ENCODE measurements around the gene KIF21A.

KIF21A gene

GRCh38 chr12:39287409-39287808 is 155.5 kb downstream of the KIF21A start:
- no peaks in the 10 kb centered on the region for H3K27me3 ChIP-seq (replicated peaks in 2 of 5; ENCODE audit: control insufficient read depth in 4 of 5, insufficient read depth in 5 of 5, low read length in 4 of 5)
- POLR2A ChIA-PET, result interaction anchor here (0.5 kb wide), 1 partner anchor 766 kb away, joined by 3 read pairs; no protein-coding TSS in a partner anchor
- no peak overlapping the region for H3K27ac ChIP-seq (ENCODE audit: insufficient read depth in 1 of 2, low read depth in 1 of 2, low read length in 2 of 2, poor library complexity in 1 of 2, severe bottlenecking in 2 of 2)
- WGBS (ENCODE audit: insufficient coverage), result 94% methylated on average over 3 of the region's 4 CpGs
- no peaks in the 10 kb centered on the region for H3K9me3 ChIP-seq (ENCODE audit: control extremely low read depth in 1 of 5, control insufficient read depth in 4 of 5, insufficient read depth in 2 of 5, low read depth in 1 of 5, low read length in 4 of 5)
- no peaks in the 10 kb centered on the region for H3K36me3 ChIP-seq (ENCODE audit: control insufficient read depth in 4 of 4, insufficient read depth in 4 of 4, low read length in 3 of 4)
- DNase-seq, result no peak
- no peak overlapping the region for H3K4me3 ChIP-seq (ENCODE audit: control insufficient read depth in 1 of 7, extremely low read depth in 1 of 7, insufficient read depth in 4 of 7, low read depth in 2 of 7, low read length in 6 of 7)
- H3K4me1 ChIP-seq (ENCODE audit: control extremely low read depth in 1 of 4, control insufficient read depth in 4 of 4, insufficient read depth in 4 of 4, low read length in 3 of 4), result peaks cover 0 to 2% (median 0%) of the 10 kb centered on the region in 4 experiments
- CTCF ChIA-PET, result interaction anchor here (1.1 kb wide), 1 partner anchor 9 kb away, joined by 3 read pairs; no protein-coding TSS in a partner anchor

- no peaks in the 10 kb centered on the region for H3K9me3 ChIP-seq (ENCODE audit: control extremely low read depth in 1 of 5, control insufficient read depth in 4 of 5, insufficient read depth in 2 of 5, low read depth in 1 of 5, low read length in 4 of 5)
- no peaks in the 10 kb centered on the region for H3K4me1 ChIP-seq (ENCODE audit: control extremely low read depth in 1 of 4, control insufficient read depth in 4 of 4, insufficient read depth in 4 of 4, low read length in 3 of 4)
- H3K36me3 ChIP-seq (ENCODE audit: control insufficient read depth in 4 of 4, insufficient read depth in 4 of 4, low read length in 3 of 4), result no peaks in the 10 kb centered on the region
- no peak overlapping the region for H3K4me3 ChIP-seq (ENCODE audit: control insufficient read depth in 1 of 7, extremely low read depth in 1 of 7, insufficient read depth in 4 of 7, low read depth in 2 of 7, low read length in 6 of 7)
- no peaks in the 10 kb centered on the region for H3K27me3 ChIP-seq (replicated peaks in 2 of 5; ENCODE audit: control insufficient read depth in 4 of 5, insufficient read depth in 5 of 5, low read length in 4 of 5)
- DNase-seq, result no peak
- POLR2A ChIA-PET, result no interaction called here
- H3K27ac ChIP-seq (ENCODE audit: insufficient read depth in 1 of 2, low read depth in 1 of 2, low read length in 2 of 2, poor library complexity in 1 of 2, severe bottlenecking in 2 of 2), result no peak overlapping the region
- CTCF ChIA-PET, result interaction anchor here (0.9 kb wide), 1 partner anchor 8 kb away, joined by 3 read pairs; no protein-coding TSS in a partner anchor
Observed at GRCh38 chr12:39278426-39278825, 164.5 kb downstream of the KIF21A start.

GRCh38 chr12:39277416-39277815 is 165.5 kb downstream of the KIF21A start:
- ChIA-PET CTCF (interaction anchor here (1.7 kb wide), 1 partner anchor 20 kb away, joined by 3 read pairs; no protein-coding TSS in a partner anchor), POLR2A (no interaction called here)
- H3K27me3 ChIP-seq (replicated peaks in 2 of 5; ENCODE audit: control insufficient read depth in 4 of 5, insufficient read depth in 5 of 5, low read length in 4 of 5), result peaks cover 0 to 2% (median 0%) of the 10 kb centered on the region in 5 experiments
- H3K27ac ChIP-seq (ENCODE audit: insufficient read depth in 1 of 2, low read depth in 1 of 2, low read length in 2 of 2, poor library complexity in 1 of 2, severe bottlenecking in 2 of 2), result no peak overlapping the region
- peak in 2 of 3 donors; percentile 2 for DNase-seq
- no peaks in the 10 kb centered on the region for H3K9me3 ChIP-seq (ENCODE audit: control extremely low read depth in 1 of 5, control insufficient read depth in 4 of 5, insufficient read depth in 2 of 5, low read depth in 1 of 5, low read length in 4 of 5)
- no peak overlapping the region for H3K4me3 ChIP-seq (ENCODE audit: control insufficient read depth in 1 of 7, extremely low read depth in 1 of 7, insufficient read depth in 4 of 7, low read depth in 2 of 7, low read length in 6 of 7)
- WGBS (ENCODE audit: insufficient coverage), result no CpG with 5 or more reads among the region's 1 CpG
- H3K36me3 ChIP-seq (ENCODE audit: control insufficient read depth in 4 of 4, insufficient read depth in 4 of 4, low read length in 3 of 4), result no peaks in the 10 kb centered on the region
- H3K4me1 ChIP-seq (ENCODE audit: control extremely low read depth in 1 of 4, control insufficient read depth in 4 of 4, insufficient read depth in 4 of 4, low read length in 3 of 4), result no peaks in the 10 kb centered on the region

DNA sequence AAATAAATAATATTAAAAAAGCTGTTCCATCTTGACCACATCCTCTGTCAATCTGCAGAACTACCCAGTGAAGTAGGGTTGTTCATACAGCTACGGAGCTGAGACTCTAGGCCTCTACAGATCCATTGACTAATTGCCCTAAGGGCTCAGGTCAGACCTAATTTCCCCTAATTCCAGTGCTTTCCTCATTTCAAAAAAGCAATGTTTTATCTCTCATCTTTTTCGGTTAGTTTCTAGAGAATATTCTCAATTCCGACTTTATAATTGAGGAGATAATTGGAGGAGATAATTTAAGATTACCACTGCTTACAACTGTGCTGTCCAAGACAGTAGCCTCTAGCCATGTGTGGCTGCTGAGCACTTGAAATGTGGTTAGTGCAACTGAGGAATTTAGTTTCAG is 167.1 kb downstream of the KIF21A start:
- H3K27ac ChIP-seq (ENCODE audit: insufficient read depth in 1 of 2, low read depth in 1 of 2, low read length in 2 of 2, poor library complexity in 1 of 2, severe bottlenecking in 2 of 2), result no peak overlapping the region
- peaks cover 0 to 2% (median 0%) of the 10 kb centered on the region in 5 experiments for H3K27me3 ChIP-seq (replicated peaks in 2 of 5; ENCODE audit: control insufficient read depth in 4 of 5, insufficient read depth in 5 of 5, low read length in 4 of 5)
- no peak overlapping the region for H3K4me3 ChIP-seq (ENCODE audit: control insufficient read depth in 1 of 7, extremely low read depth in 1 of 7, insufficient read depth in 4 of 7, low read depth in 2 of 7, low read length in 6 of 7)
- 92% methylated on average over 2 of the region's 3 CpGs for WGBS (ENCODE audit: insufficient coverage)
- H3K9me3 ChIP-seq (ENCODE audit: control extremely low read depth in 1 of 5, control insufficient read depth in 4 of 5, insufficient read depth in 2 of 5, low read depth in 1 of 5, low read length in 4 of 5), result no peaks in the 10 kb centered on the region
- POLR2A ChIA-PET, result no interaction called here
- CTCF ChIA-PET, result interaction anchor here (1.7 kb wide), 1 partner anchor 22 kb away, joined by 3 read pairs; no protein-coding TSS in a partner anchor
- DNase-seq, result no peak
- H3K36me3 ChIP-seq (ENCODE audit: control insufficient read depth in 4 of 4, insufficient read depth in 4 of 4, low read length in 3 of 4), result no peaks in the 10 kb centered on the region
- H3K4me1 ChIP-seq (ENCODE audit: control extremely low read depth in 1 of 4, control insufficient read depth in 4 of 4, insufficient read depth in 4 of 4, low read length in 3 of 4), result no peaks in the 10 kb centered on the region

- Histone ChIP-seq H3K4me3 (ENCODE audit: control insufficient read depth in 1 of 7, extremely low read depth in 1 of 7, insufficient read depth in 4 of 7, low read depth in 2 of 7, low read length in 6 of 7) (no peak overlapping the region), H3K27ac (ENCODE audit: insufficient read depth in 1 of 2, low read depth in 1 of 2, low read length in 2 of 2, poor library complexity in 1 of 2, severe bottlenecking in 2 of 2) (no peak overlapping the region), H3K9me3 (ENCODE audit: control extremely low read depth in 1 of 5, control insufficient read depth in 4 of 5, insufficient read depth in 2 of 5, low read depth in 1 of 5, low read length in 4 of 5) (no peaks in the 10 kb centered on the region), H3K4me1 (ENCODE audit: control extremely low read depth in 1 of 4, control insufficient read depth in 4 of 4, insufficient read depth in 4 of 4, low read length in 3 of 4) (no peaks in the 10 kb centered on the region), H3K27me3 (replicated peaks in 2 of 5; ENCODE audit: control insufficient read depth in 4 of 5, insufficient read depth in 5 of 5, low read length in 4 of 5) (peaks cover 0 to 2% (median 0%) of the 10 kb centered on the region in 5 experiments), H3K36me3 (ENCODE audit: control insufficient read depth in 4 of 4, insufficient read depth in 4 of 4, low read length in 3 of 4) (no peaks in the 10 kb centered on the region)
- CTCF ChIA-PET, result interaction anchor here (0.7 to 2.0 kb wide), 6 partner anchors 26 to 947 kb away, joined by 3 to 7 read pairs (median 4); no protein-coding TSS in a partner anchor
- DNase-seq, result peak; percentile 29 to 51 (median 38)
- POLR2A ChIA-PET, result no interaction called here
- WGBS (ENCODE audit: insufficient coverage), result 40% methylated on average over 5 of the region's 8 CpGs
Observed at GRCh38 chr12:39272871-39273655, 169.9 kb downstream of the KIF21A start.

DNA sequence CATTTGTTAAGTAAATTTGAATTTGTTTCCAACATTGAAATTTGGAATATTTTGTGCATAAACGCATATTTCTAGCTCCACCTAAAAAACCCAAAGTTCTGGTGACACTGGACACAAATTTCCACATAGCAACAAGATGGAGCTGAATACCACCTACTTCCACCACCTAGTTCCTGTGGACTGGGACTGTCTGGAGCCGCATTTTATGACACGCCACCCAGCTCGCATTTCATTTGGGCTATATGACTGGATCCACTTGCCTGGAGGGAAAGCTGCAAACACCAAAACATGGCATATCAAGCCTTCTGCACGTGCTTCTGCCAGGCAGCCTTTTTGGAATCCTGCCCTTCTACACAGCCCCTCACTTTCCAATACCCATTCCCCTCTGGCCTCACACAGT is 173.4 kb downstream of the KIF21A start:
- no peak overlapping the region for H3K27ac ChIP-seq (ENCODE audit: insufficient read depth in 1 of 2, low read depth in 1 of 2, low read length in 2 of 2, poor library complexity in 1 of 2, severe bottlenecking in 2 of 2)
- H3K9me3 ChIP-seq (ENCODE audit: control extremely low read depth in 1 of 5, control insufficient read depth in 4 of 5, insufficient read depth in 2 of 5, low read depth in 1 of 5, low read length in 4 of 5), result no peaks in the 10 kb centered on the region
- WGBS (ENCODE audit: insufficient coverage), result 100% methylated on average over 5 of the region's 5 CpGs
- peaks cover 0 to 2% (median 0%) of the 10 kb centered on the region in 5 experiments for H3K27me3 ChIP-seq (replicated peaks in 2 of 5; ENCODE audit: control insufficient read depth in 4 of 5, insufficient read depth in 5 of 5, low read length in 4 of 5)
- ChIA-PET POLR2A (no interaction called here), CTCF (interaction anchor here (1.2 to 1.5 kb wide), 2 partner anchors 21 to 942 kb away, joined by 3 read pairs; no protein-coding TSS in a partner anchor)
- H3K36me3 ChIP-seq (ENCODE audit: control insufficient read depth in 4 of 4, insufficient read depth in 4 of 4, low read length in 3 of 4), result no peaks in the 10 kb centered on the region
- DNase-seq, result no peak
- H3K4me1 ChIP-seq (ENCODE audit: control extremely low read depth in 1 of 4, control insufficient read depth in 4 of 4, insufficient read depth in 4 of 4, low read length in 3 of 4), result no peaks in the 10 kb centered on the region
- H3K4me3 ChIP-seq (ENCODE audit: control insufficient read depth in 1 of 7, extremely low read depth in 1 of 7, insufficient read depth in 4 of 7, low read depth in 2 of 7, low read length in 6 of 7), result no peak overlapping the region

GRCh38 chr12:39267886-39268285 is 175.0 kb downstream of the KIF21A start:
- Histone ChIP-seq H3K27me3 (replicated peaks in 2 of 5; ENCODE audit: control insufficient read depth in 4 of 5, insufficient read depth in 5 of 5, low read length in 4 of 5) (peaks cover 0 to 2% (median 0%) of the 10 kb centered on the region in 5 experiments), H3K36me3 (ENCODE audit: control insufficient read depth in 4 of 4, insufficient read depth in 4 of 4, low read length in 3 of 4) (no peaks in the 10 kb centered on the region), H3K27ac (ENCODE audit: insufficient read depth in 1 of 2, low read depth in 1 of 2, low read length in 2 of 2, poor library complexity in 1 of 2, severe bottlenecking in 2 of 2) (no peak overlapping the region), H3K4me3 (ENCODE audit: control insufficient read depth in 1 of 7, extremely low read depth in 1 of 7, insufficient read depth in 4 of 7, low read depth in 2 of 7, low read length in 6 of 7) (no peak overlapping the region), H3K9me3 (ENCODE audit: control extremely low read depth in 1 of 5, control insufficient read depth in 4 of 5, insufficient read depth in 2 of 5, low read depth in 1 of 5, low read length in 4 of 5) (no peaks in the 10 kb centered on the region), H3K4me1 (ENCODE audit: control extremely low read depth in 1 of 4, control insufficient read depth in 4 of 4, insufficient read depth in 4 of 4, low read length in 3 of 4) (no peaks in the 10 kb centered on the region)
- POLR2A ChIA-PET, result no interaction called here
- no peak for DNase-seq
- WGBS (ENCODE audit: insufficient coverage), result no CpG with 5 or more reads among the region's 1 CpG
- CTCF ChIA-PET, result no interaction called here
